SU-DHL-6 (cell line): Measurements from ENCODE around the gene RNF17.

Experiments used
- H2AFZ ChIP-seq: fragments of 200-600 bp; sonication (generic); 2 replicates; pipeline ENCODE4 v1.6.1; 2014; ENCODE audit warnings: low read depth, mild to moderate bottlenecking, moderate library complexity, mixed read lengths, antibody characterized with exemption, low read length; ENCODE audit not compliant: severe bottlenecking
- H3F3A ChIP-seq: fragments of 200-600 bp; shearing (Covaris generic); 2 replicates; pipeline ENCODE4 v1.6.0; 2016; ENCODE audit warnings: antibody characterized with exemption, mild to moderate bottlenecking; ENCODE audit not compliant: insufficient read depth
- H3K27ac ChIP-seq: fragments of 200-600 bp; sonication (generic); 2 replicates; pipeline ENCODE4 v1.5.1; 2016; ENCODE audit warnings: low read depth, mild to moderate bottlenecking, low read length, moderate library complexity, mixed read lengths
- H3K27me3 ChIP-seq: fragments of 200-600 bp; sonication (generic), shearing (Covaris generic); 2 replicates; pipeline ENCODE4 v1.6.0; 2014; ENCODE audit warnings: mild to moderate bottlenecking, low read length
- H3K36me3 ChIP-seq: fragments of 200-600 bp; sonication (generic); 2 replicates; pipeline ENCODE4 v1.6.1; 2014; ENCODE audit warnings: mild to moderate bottlenecking, low read length, mixed read lengths
- H3K4me2 ChIP-seq: fragments of 300-600, 200-600 bp; shearing (Covaris generic), sonication (generic); 2 replicates; pipeline ENCODE4 v1.6.0; 2014; ENCODE audit warnings: low read length, low read depth, mild to moderate bottlenecking; ENCODE audit not compliant: poor library complexity, severe bottlenecking
- H3K4me3 ChIP-seq: fragments of 200-600 bp; sonication (generic); 2 replicates; pipeline ENCODE4 v1.5.1; 2014; ENCODE audit warnings: antibody characterized with exemption, low read length, mild to moderate bottlenecking, mixed read lengths; ENCODE audit not compliant: insufficient read depth, poor library complexity, severe bottlenecking
- H3K79me2 ChIP-seq: fragments of 200-600 bp; sonication (generic); 2 replicates; pipeline ENCODE4 v1.6.1; 2014; ENCODE audit warnings: mild to moderate bottlenecking, low read length, moderate library complexity; ENCODE audit not compliant: insufficient read depth
- H3K9ac ChIP-seq: fragments of 200-600 bp; sonication (generic); 2 replicates; pipeline ENCODE4 v1.7.0; 2014; ENCODE audit warnings: mild to moderate bottlenecking, low read length
- H3K9me2 ChIP-seq: fragments of 200-600 bp; sonication (generic); replicated peaks from 2 replicates; pipeline ENCODE4 v1.6.1; 2014; ENCODE audit warnings: low read length; ENCODE audit not compliant: insufficient read depth
- H3K9me3 ChIP-seq: fragments of 200-600 bp; sonication (generic); 2 replicates; pipeline ENCODE4 v1.6.1; 2014; ENCODE audit warnings: low read length, mixed read lengths; ENCODE audit not compliant: insufficient read depth
- H4K20me1 ChIP-seq: fragments of 200-600 bp; sonication (generic); 2 replicates; pipeline ENCODE4 v1.6.1; 2014; ENCODE audit warnings: low read depth, mild to moderate bottlenecking, antibody characterized with exemption, low read length, moderate library complexity, mixed read lengths
- EZH2phosphoT487 ChIP-seq: fragments of 200-600 bp; sonication (generic), shearing (Covaris generic); conservative IDR thresholded peaks from 2 replicates; pipeline ENCODE4 v1.6.1; 2018; ENCODE audit warnings: mild to moderate bottlenecking, antibody characterized with exemption, low read length, moderate library complexity, mixed read lengths
- TF ChIP-seq, protein P1 (sequence below): fragments of 200-600 bp; sonication (generic); IDR thresholded peaks from one replicate; pipeline ENCODE4 v1.5.1; 2017; ENCODE audit warnings: antibody characterized with exemption, mild to moderate bottlenecking, low read length, moderate library complexity; ENCODE audit not compliant: insufficient read depth, poor library complexity, severe bottlenecking

The RNF17 gene

DNA sequence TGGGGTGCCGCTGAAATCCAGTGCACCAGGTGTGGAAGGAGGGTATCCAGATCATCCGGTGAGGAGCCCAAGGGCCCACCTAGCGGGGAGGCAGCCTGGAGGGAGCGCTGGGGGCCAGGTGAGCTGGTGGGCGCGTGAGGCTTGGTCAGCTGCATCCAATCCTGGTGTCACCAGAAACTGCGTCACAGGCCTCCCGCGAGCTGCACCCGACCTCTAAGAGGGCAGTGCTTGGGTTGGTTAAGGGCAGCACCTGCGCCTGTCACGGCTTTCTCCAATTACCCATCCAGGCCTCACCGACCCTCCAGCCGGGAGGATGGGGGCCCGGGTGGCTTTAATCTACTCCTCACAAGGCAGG, 284 bp downstream of the RNF17 start:
- no peak for TF ChIP-seq EZH2phosphoT487
- TF ChIP-seq, protein P1, sequence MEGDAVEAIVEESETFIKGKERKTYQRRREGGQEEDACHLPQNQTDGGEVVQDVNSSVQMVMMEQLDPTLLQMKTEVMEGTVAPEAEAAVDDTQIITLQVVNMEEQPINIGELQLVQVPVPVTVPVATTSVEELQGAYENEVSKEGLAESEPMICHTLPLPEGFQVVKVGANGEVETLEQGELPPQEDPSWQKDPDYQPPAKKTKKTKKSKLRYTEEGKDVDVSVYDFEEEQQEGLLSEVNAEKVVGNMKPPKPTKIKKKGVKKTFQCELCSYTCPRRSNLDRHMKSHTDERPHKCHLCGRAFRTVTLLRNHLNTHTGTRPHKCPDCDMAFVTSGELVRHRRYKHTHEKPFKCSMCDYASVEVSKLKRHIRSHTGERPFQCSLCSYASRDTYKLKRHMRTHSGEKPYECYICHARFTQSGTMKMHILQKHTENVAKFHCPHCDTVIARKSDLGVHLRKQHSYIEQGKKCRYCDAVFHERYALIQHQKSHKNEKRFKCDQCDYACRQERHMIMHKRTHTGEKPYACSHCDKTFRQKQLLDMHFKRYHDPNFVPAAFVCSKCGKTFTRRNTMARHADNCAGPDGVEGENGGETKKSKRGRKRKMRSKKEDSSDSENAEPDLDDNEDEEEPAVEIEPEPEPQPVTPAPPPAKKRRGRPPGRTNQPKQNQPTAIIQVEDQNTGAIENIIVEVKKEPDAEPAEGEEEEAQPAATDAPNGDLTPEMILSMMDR: no peak
- Histone ChIP-seq H3K9me2 (no peaks in the 10 kb centered on the region), H3K4me2 (no peak overlapping the region), H3K4me3 (no peak overlapping the region), H3K36me3 (no peaks in the 10 kb centered on the region), H3K27ac (no peak overlapping the region), H3K9ac (no peak overlapping the region), H2AFZ (no peak overlapping the region), H3K9me3 (no peaks in the 10 kb centered on the region), H3F3A (no peaks in the 10 kb centered on the region), H3K79me2 (no peaks in the 10 kb centered on the region), H4K20me1 (no peaks in the 10 kb centered on the region), H3K27me3 (no peaks in the 10 kb centered on the region)

DNA sequence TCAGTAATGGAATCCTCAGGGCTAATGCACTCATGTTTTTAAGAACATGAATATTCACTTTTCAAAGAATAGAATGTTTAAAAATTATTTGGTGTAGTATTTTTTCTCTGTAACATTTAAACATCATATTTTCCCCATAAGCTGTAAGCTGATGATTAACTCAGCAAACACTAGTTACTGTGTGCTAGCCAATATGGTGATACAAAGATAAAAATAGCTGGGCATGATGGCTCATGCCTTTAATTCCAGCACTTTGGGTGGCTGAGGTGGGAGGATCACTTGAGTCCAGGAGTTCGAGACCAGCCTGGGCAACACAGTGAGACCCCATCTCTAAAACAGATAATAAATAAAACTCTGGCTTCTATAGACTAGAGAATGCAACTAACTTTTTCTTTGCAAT, 13.2 kb downstream of the RNF17 start:
- Histone ChIP-seq H3K4me2 (no peak overlapping the region), H3K4me3 (no peak overlapping the region), H4K20me1 (no peaks in the 10 kb centered on the region), H3K27ac (no peak overlapping the region), H3K9me3 (no peaks in the 10 kb centered on the region), H3K36me3 (no peaks in the 10 kb centered on the region), H3K79me2 (no peaks in the 10 kb centered on the region), H3K9me2 (no peaks in the 10 kb centered on the region), H3F3A (no peaks in the 10 kb centered on the region), H3K9ac (no peak overlapping the region), H3K27me3 (no peaks in the 10 kb centered on the region), H2AFZ (no peak overlapping the region)
- no peak for TF ChIP-seq EZH2phosphoT487
- TF ChIP-seq, protein P1: no peak

DNA sequence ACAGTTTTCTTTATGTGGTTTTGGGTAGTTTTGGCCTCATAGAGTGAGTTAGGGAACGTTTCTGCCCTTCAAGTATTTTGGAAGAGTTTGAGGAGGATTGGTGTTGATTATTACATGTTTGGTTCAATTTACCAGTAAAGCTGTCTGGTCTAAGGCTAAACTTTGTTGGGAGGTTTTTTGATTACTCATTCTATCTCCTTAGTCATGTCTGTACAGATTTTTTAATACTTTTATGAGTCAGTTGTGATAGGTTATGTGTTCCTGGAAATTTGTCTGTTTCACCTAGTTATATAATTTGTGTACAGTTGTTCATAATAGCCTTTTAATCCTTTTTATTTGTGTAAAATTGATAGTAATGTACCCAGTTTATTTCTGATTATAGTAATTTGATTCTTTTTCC, 20.4 kb downstream of the RNF17 start:
- Histone ChIP-seq H3K27ac (no peak overlapping the region), H4K20me1 (no peaks in the 10 kb centered on the region), H3K9me2 (no peaks in the 10 kb centered on the region), H3K79me2 (no peaks in the 10 kb centered on the region), H3K36me3 (no peaks in the 10 kb centered on the region), H3F3A (no peaks in the 10 kb centered on the region), H3K9ac (no peak overlapping the region), H3K27me3 (no peaks in the 10 kb centered on the region), H3K4me2 (no peak overlapping the region), H3K4me3 (no peak overlapping the region), H3K9me3 (no peaks in the 10 kb centered on the region), H2AFZ (no peak overlapping the region)
- no peak for TF ChIP-seq EZH2phosphoT487
- TF ChIP-seq, protein P1: no peak

DNA sequence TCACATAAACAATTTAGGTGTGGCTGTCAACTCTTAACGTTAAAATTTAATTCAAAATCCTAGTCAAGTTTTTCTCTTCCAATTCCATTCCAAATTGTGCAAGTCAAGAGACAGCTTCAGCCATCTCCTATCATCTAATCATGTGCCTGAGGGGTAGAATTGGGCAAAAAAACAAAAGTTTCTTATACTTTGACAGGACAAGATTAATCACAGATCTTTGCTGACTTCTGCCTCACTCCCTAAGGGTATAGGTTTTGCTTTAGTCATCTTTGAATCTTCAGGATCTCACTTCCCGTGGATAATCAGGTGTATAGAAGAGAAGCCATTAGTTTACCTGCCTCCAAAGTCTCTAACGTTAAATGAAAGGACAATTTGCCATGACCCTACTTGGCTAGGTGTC, 24.6 kb downstream of the RNF17 start:
- Histone ChIP-seq H3K79me2 (no peaks in the 10 kb centered on the region), H3K9ac (no peak overlapping the region), H3K36me3 (no peaks in the 10 kb centered on the region), H3K9me2 (no peaks in the 10 kb centered on the region), H3K4me2 (no peak overlapping the region), H2AFZ (no peak overlapping the region), H3K27ac (no peak overlapping the region), H3F3A (no peaks in the 10 kb centered on the region), H4K20me1 (no peaks in the 10 kb centered on the region), H3K4me3 (no peak overlapping the region), H3K27me3 (no peaks in the 10 kb centered on the region), H3K9me3 (no peaks in the 10 kb centered on the region)
- no peak for TF ChIP-seq EZH2phosphoT487
- TF ChIP-seq, protein P1: no peak
